Neural progenitor cell (in vitro differentiated cells): Measurements from ENCODE around the gene MRPS15. TPM values are rescaled to one million over a fixed set of nuclear protein-coding genes. Genes with fewer than 3 reads are reported as not detected.
A peak's percentile ranks its signal among the peaks of the same experiment; 100 is the strongest.

Experiments
- DNase-seq: peaks from one replicate; pipeline ENCODE4 v3.0.0-alpha.2; 2016; ENCODE audit warnings: low spot score
- H2AFZ ChIP-seq: fragments of 200-600 bp; sonication (generic); replicated peaks from 2 replicates; pipeline ENCODE4 v1.6.1; 2016; ENCODE audit warnings: antibody characterized with exemption
- H3F3A ChIP-seq: fragments of 200-600 bp; sonication (generic); 2 replicates; pipeline ENCODE4 v1.6.1; 2016; ENCODE audit warnings: antibody characterized with exemption, low read depth
- H3K27ac ChIP-seq: fragments of 200-600 bp; sonication (generic); 2 replicates; pipeline ENCODE4 v1.5.1; 2016; ENCODE audit warnings: mild to moderate bottlenecking
- H3K27me3 ChIP-seq: fragments of 200-600 bp; sonication (generic); 2 replicates; pipeline ENCODE4 v1.6.1; 2016; ENCODE audit warnings: mild to moderate bottlenecking, moderate library complexity
- H3K36me3 ChIP-seq: fragments of 200-600 bp; sonication (generic); 2 replicates; pipeline ENCODE4 v1.5.1; 2016
- H3K4me1 ChIP-seq: fragments of 200-600 bp; sonication (generic); 2 replicates; pipeline ENCODE4 v1.6.1; 2016; ENCODE audit warnings: mixed run types
- H3K4me2 ChIP-seq: fragments of 200-600 bp; sonication (generic); 2 replicates; pipeline ENCODE4 v1.6.1; 2016
- H3K4me3 ChIP-seq: fragments of 200-600 bp; sonication (generic); 2 replicates; pipeline ENCODE4 v1.5.1; 2016
- H3K79me2 ChIP-seq: fragments of 200-600 bp; sonication (generic); 2 replicates; pipeline ENCODE4 v1.6.1; 2016; ENCODE audit warnings: low read depth
- H3K9ac ChIP-seq: fragments of 200-600 bp; sonication (generic); 2 replicates; pipeline ENCODE4 v1.6.1; 2016
- H3K9me3 ChIP-seq: fragments of 200-600 bp; sonication (generic); 2 replicates; pipeline ENCODE4 v1.5.1; 2016; ENCODE audit warnings: low read depth
- H4K20me1 ChIP-seq: fragments of 200-600 bp; sonication (generic); 2 replicates; pipeline ENCODE4 v1.6.1; 2016; ENCODE audit warnings: low read depth
- H3K27ac Mint-ChIP-seq: 3 replicates; pipeline ENCODE4 v1.8.0; 2021; ENCODE audit warnings: mixed read lengths
- H3K27me3 Mint-ChIP-seq: 2 replicates; pipeline ENCODE4 v1.8.0; 2022; ENCODE audit warnings: low read depth, mild to moderate bottlenecking, inconsistent platforms, moderate library complexity, mixed read lengths; ENCODE audit not compliant: insufficient read depth
- H3K36me3 Mint-ChIP-seq: 3 replicates; pipeline ENCODE4 v1.8.0; 2021; ENCODE audit warnings: mixed read lengths
- H3K4me1 Mint-ChIP-seq: 3 replicates; pipeline ENCODE4 v1.8.0; 2021; ENCODE audit warnings: mixed read lengths
- H3K4me3 Mint-ChIP-seq: 3 replicates; pipeline ENCODE4 v1.8.0; 2021; ENCODE audit warnings: mild to moderate bottlenecking, moderate library complexity, mixed read lengths
- H3K9me3 Mint-ChIP-seq: 3 replicates; pipeline ENCODE4 v1.8.0; 2020; ENCODE audit warnings: mixed read lengths
- EZH2 ChIP-seq: fragments of 200-600 bp; sonication (generic); IDR thresholded peaks from 2 replicates; pipeline ENCODE4 v1.6.1; 2017; ENCODE audit warnings: antibody characterized with exemption, mild to moderate bottlenecking, moderate library complexity
- EZH2phosphoT487 ChIP-seq: fragments of 200-600 bp; sonication (generic); IDR thresholded peaks from 2 replicates; pipeline ENCODE4 v1.6.1; 2017; ENCODE audit warnings: antibody characterized with exemption
- total RNA-seq: library from RNA; depleted of rRNA; stranded (reverse); fragments of >200 nt; gene quantifications from 2 replicates; pipeline ENCODE4 v1.2.3, GENCODE V29; 2015; ENCODE audit warnings: low replicate concordance
- TF ChIP-seq, protein P1 (sequence below): fragments of 200-600 bp; sonication (generic); IDR thresholded peaks from 2 replicates; pipeline ENCODE4 v1.5.1; 2017; ENCODE audit warnings: antibody characterized with exemption, mild to moderate bottlenecking

Gene MRPS15
- total RNA-seq, 1 donor from 2014 or later = 109 TPM

DNA sequence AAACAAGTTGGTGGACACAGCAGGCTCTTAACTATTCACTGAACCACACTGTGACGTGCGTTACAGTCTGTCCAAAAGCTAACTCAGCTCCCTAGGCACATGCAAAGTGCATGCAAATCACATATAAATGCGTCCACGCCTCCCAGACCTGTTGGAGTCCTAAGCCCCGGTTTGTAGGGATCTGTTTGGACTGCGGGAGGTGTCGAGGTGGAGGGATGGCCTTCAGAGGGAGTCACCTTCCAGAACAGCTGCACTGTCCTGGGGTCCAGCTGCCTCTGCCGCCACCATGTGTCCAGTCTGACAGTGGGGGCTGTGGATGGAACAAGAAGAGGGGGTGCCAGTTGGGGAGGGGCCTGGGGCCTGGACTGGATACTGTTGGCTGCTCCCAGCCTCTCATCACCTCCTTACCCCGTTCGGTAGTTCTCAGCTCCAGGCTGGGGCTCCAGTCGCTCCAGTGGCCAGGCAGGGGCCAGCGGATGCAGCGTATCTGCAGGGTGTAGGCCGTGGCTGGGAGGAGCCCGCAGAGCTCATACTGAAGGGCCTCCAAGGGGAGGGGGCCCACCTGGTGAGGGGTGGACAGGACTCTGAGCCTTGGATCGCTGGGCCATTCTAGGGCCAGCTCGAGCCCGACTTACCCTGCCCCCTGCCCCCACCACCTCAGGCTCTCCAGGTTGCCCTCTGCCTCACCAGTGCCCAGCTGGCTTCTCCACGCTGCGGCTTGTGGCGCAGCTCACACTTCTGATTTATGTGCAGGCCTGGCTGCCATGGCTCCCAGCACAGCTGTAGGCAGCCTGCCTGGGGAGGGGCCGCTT is 7.9 kb upstream of the MRPS15 start:
- Histone ChIP-seq H3K36me3 (no peaks in the 10 kb centered on the region), H3K79me2 (no peaks in the 10 kb centered on the region), H3K9ac (no peak overlapping the region), H4K20me1 (no peaks in the 10 kb centered on the region), H3K27me3 (no peaks in the 10 kb centered on the region), H3K4me3 (no peak overlapping the region), H3K27ac (no peak overlapping the region), H3K4me1 (peaks cover 9% of the 10 kb centered on the region), H3K9me3 (no peaks in the 10 kb centered on the region), H3K4me2 (no peak overlapping the region), H3F3A (no peaks in the 10 kb centered on the region), H2AFZ (peak overlapping the region; percentile 68)
- no peaks in the 10 kb centered on the region for H3K9me3 Mint-ChIP-seq
- H3K4me1 Mint-ChIP-seq = peaks cover 14% of the 10 kb centered on the region
- no peaks in the 10 kb centered on the region for H3K36me3 Mint-ChIP-seq
- DNase-seq = peak; percentile 12
- peaks cover 6% of the 10 kb centered on the region for H3K27me3 Mint-ChIP-seq
- TF ChIP-seq, protein P1, sequence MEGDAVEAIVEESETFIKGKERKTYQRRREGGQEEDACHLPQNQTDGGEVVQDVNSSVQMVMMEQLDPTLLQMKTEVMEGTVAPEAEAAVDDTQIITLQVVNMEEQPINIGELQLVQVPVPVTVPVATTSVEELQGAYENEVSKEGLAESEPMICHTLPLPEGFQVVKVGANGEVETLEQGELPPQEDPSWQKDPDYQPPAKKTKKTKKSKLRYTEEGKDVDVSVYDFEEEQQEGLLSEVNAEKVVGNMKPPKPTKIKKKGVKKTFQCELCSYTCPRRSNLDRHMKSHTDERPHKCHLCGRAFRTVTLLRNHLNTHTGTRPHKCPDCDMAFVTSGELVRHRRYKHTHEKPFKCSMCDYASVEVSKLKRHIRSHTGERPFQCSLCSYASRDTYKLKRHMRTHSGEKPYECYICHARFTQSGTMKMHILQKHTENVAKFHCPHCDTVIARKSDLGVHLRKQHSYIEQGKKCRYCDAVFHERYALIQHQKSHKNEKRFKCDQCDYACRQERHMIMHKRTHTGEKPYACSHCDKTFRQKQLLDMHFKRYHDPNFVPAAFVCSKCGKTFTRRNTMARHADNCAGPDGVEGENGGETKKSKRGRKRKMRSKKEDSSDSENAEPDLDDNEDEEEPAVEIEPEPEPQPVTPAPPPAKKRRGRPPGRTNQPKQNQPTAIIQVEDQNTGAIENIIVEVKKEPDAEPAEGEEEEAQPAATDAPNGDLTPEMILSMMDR = no peak
- TF ChIP-seq EZH2phosphoT487 = no peak
- TF ChIP-seq EZH2 = no peak
- no peak overlapping the region for H3K4me3 Mint-ChIP-seq
- H3K27ac Mint-ChIP-seq = peak overlapping the region; percentile 42

DNA sequence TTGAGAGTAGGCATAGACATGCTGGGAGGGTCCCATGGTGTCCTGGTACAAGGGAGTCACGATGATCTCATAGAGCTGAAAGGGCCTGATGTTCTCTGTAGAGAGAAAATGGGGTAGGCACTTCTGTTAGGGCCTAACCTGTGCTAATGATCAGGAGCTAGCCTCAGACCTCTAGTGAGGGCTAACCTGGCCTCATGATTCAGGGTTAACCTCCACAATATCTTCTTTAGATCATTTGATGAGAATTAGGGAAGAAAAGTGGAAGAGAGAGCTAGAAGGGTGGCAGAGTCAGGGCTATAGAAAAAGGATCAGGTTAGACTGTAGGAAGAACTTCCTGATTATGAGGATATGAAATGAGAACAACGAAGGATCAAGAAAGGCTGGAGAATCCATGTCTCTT is 5.0 kb upstream of the MRPS15 start:
- Mint-ChIP-seq H3K36me3 (no peaks in the 10 kb centered on the region), H3K27ac (peak overlapping the region; percentile 72), H3K4me1 (peaks cover 20% of the 10 kb centered on the region), H3K9me3 (no peaks in the 10 kb centered on the region), H3K27me3 (peaks cover 7% of the 10 kb centered on the region), H3K4me3 (no peak overlapping the region)
- Histone ChIP-seq H3F3A (peaks cover 9% of the 10 kb centered on the region), H3K36me3 (no peaks in the 10 kb centered on the region), H3K4me2 (no peak overlapping the region), H3K27me3 (no peaks in the 10 kb centered on the region), H2AFZ (no peak overlapping the region), H3K79me2 (no peaks in the 10 kb centered on the region), H3K9me3 (no peaks in the 10 kb centered on the region), H3K4me1 (peaks cover 20% of the 10 kb centered on the region), H3K27ac (no peak overlapping the region), H3K9ac (no peak overlapping the region), H3K4me3 (no peak overlapping the region), H4K20me1 (no peaks in the 10 kb centered on the region)
- no peak for TF ChIP-seq EZH2
- no peak for TF ChIP-seq EZH2phosphoT487
- TF ChIP-seq, protein P1 = no peak
- no peak for DNase-seq

DNA sequence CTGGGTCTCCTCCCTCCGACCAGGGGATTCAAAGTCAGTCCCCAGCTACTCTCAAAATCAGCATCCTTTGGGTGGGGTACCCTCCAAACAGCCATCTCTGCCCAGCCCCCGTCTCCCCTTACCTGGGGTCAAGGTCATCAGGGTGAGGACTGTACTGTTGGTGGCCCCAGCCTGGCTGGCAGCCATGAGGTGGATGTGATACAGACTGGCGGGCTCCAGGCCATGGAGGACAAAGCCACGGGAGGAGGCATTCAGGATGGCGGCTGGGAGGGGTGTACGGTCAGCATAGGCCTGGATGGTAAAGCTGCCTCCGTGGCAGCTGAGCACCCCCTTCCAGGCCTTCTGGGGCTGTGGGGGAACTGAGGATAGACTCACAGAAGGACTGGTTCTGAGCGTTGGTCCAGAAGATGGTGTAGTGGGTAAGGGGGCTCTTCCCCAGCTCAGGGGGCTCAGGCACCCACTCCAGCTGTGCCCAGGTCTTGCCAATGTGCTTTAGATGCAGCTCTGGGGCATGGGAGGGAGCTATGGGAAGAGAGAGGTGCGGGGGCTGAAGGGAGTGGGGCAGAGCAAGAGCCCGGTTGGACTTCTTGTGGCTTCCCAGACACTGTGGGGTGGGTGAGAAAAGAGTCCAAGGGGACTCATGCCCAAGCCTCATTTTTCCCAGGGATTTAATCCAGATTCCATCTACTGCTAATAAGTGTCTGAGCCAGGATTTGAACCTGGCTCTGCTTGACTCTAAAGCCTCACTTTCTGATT is 3.7 kb upstream of the MRPS15 start:
- Mint-ChIP-seq H3K27ac (peak overlapping the region; percentile 53), H3K36me3 (no peaks in the 10 kb centered on the region), H3K4me1 (peaks cover 27% of the 10 kb centered on the region), H3K4me3 (no peak overlapping the region), H3K9me3 (no peaks in the 10 kb centered on the region), H3K27me3 (peaks cover 7% of the 10 kb centered on the region)
- no peaks in the 10 kb centered on the region for H3K36me3 ChIP-seq
- no peak overlapping the region for H2AFZ ChIP-seq
- no peak overlapping the region for H3K4me2 ChIP-seq
- no peak overlapping the region for H3K4me3 ChIP-seq
- peaks cover 18% of the 10 kb centered on the region for H3F3A ChIP-seq
- H3K9ac ChIP-seq = no peak overlapping the region
- H3K9me3 ChIP-seq = no peaks in the 10 kb centered on the region
- peaks cover 12% of the 10 kb centered on the region for H3K79me2 ChIP-seq
- no peaks in the 10 kb centered on the region for H3K27me3 ChIP-seq
- no peak for DNase-seq
- peaks cover 25% of the 10 kb centered on the region for H3K4me1 ChIP-seq
- TF ChIP-seq EZH2phosphoT487 = no peak
- TF ChIP-seq, protein P1 = no peak
- no peak for TF ChIP-seq EZH2
- H4K20me1 ChIP-seq = no peaks in the 10 kb centered on the region
- H3K27ac ChIP-seq = no peak overlapping the region
